MV-4-11 (cell line): ENCODE measurements around the gene NFKBIL1.

Experiments
- DNase-seq: peaks from one replicate; lab custom pipeline; 2025; lab: John Stamatoyannopoulos, UW

NFKBIL1 gene

GRCh38 chr6:31559958-31560696 lies 12.7 kb downstream of the NFKBIL1 start:
- peak; percentile 98 for DNase-seq

GRCh38 chr6:31560697-31561058 lies 13.3 kb downstream of the NFKBIL1 start:
- no peak for DNase-seq

GRCh38 chr6:31567531-31568370 lies 20.3 kb downstream of the NFKBIL1 start:
- no peak for DNase-seq

GRCh38 chr6:31568537-31568961 lies 21.1 kb downstream of the NFKBIL1 start:
- peak; percentile 90 for DNase-seq

GRCh38 chr6:31569861-31570536 lies 22.6 kb downstream of the NFKBIL1 start:
- no peak for DNase-seq

- DNase-seq: no peak
Observed at GRCh38 chr6:31572041-31572911, 24.9 kb downstream of the NFKBIL1 start, which contains the start of gene LTA. Gene LTA, plus strand, starts transcription at chr6:31572289. Its CDS starts 454 bp downstream, at chr6:31572743.

- DNase-seq: no peak
Observed at GRCh38 chr6:31573239-31574105, 26.1 kb downstream of the NFKBIL1 start.

GRCh38 chr6:31574106-31575061 lies 27.0 kb downstream of the NFKBIL1 start:
- DNase-seq: no peak

GRCh38 chr6:31575335-31575901 lies 28.0 kb downstream of the NFKBIL1 start, which contains the start of gene TNF:
Gene TNF, plus strand, starts transcription at chr6:31575565. Its CDS starts 177 bp downstream, at chr6:31575742.
- DNase-seq: peak; percentile 92

GRCh38 chr6:31575952-31576685 lies 28.7 kb downstream of the NFKBIL1 start:
- DNase-seq: no peak

GRCh38 chr6:31576897-31577578 lies 29.6 kb downstream of the NFKBIL1 start:
- DNase-seq: no peak

GRCh38 chr6:31577579-31577966 lies 30.2 kb downstream of the NFKBIL1 start:
- DNase-seq: no peak

- DNase-seq: no peak
Observed at GRCh38 chr6:31578184-31579118, 31.0 kb downstream of the NFKBIL1 start.

- no peak for DNase-seq
Observed at GRCh38 chr6:31579119-31579505, 31.7 kb downstream of the NFKBIL1 start.

GRCh38 chr6:31579546-31580437 lies 32.4 kb downstream of the NFKBIL1 start:
- no peak for DNase-seq

- DNase-seq: no peak
Observed at GRCh38 chr6:31580438-31580740, 33.0 kb downstream of the NFKBIL1 start.
